ENCODE measurements around the gene RCAN3. TPM values are rescaled to one million over a fixed set of nuclear protein-coding genes. Genes with fewer than 3 reads are reported as not detected.
"Not testable (repeated sequence)": the region's sequence is repeated elsewhere in the genome, so short reads cannot be mapped to it uniquely, and the experiment has no call there.

Gene RCAN3
- total RNA-seq, 1 experiment from 2014 or later: 17.5 TPM

GRCh38 chr1:24529292-24529691 lies 26.7 kb downstream of the RCAN3 start:
- H3K36me3 ChIP-seq (ENCODE audit: control insufficient read depth, insufficient read depth, low read length); intact Hi-C loops (cut with micrococcal nuclease; ENCODE audit: unreplicated experiment); H3K4me1 ChIP-seq (ENCODE audit: control insufficient read depth, insufficient read depth, low read length); H3K27me3 ChIP-seq (ENCODE audit: control insufficient read depth, insufficient read depth, low read length); H3K27ac ChIP-seq (ENCODE audit: low read length); CTCF ChIA-PET; H3K9me3 ChIP-seq (ENCODE audit: control insufficient read depth, insufficient read depth, low read depth, low read length); ATAC-seq; DNase-seq (ENCODE audit: low read depth, low spot score); in situ Hi-C loops (cut with HindIII; ENCODE audit: low pct_unique_long_range_greater_than_20kb, low sequenced_read_pairs); BruUV-seq (replicated peaks); H3K4me3 ChIP-seq (ENCODE audit: low read depth in 2 of 2, low read length in 2 of 2): not testable (repeated sequence)
- POLR2A ChIA-PET: interaction anchor here (0.9 kb wide), 1 partner anchor 29 kb away, joined by 4 read pairs; no protein-coding TSS in a partner anchor

GRCh38 chr1:24535021-24535424 lies 32.4 kb downstream of the RCAN3 start:
- in situ Hi-C loops (cut with HindIII; ENCODE audit: low pct_unique_long_range_greater_than_20kb, low sequenced_read_pairs): no loop called here
- no peak; the same call in 1 of the 2 replicates for ATAC-seq
- BruUV-seq (replicated peaks): no TSS peak
- ChIA-PET POLR2A (no interaction called here), CTCF (no interaction called here)
- Histone ChIP-seq H3K9me3 (ENCODE audit: control insufficient read depth, insufficient read depth, low read depth, low read length) (no peaks in the 10 kb centered on the region), H3K36me3 (ENCODE audit: control insufficient read depth, insufficient read depth, low read length) (0 out of 2 replicates have a peak, but pooled peaks cover 2% of the 10 kb centered on the region), H3K4me1 (ENCODE audit: control insufficient read depth, insufficient read depth, low read length) (peaks cover 26% of the 10 kb centered on the region), H3K27ac (ENCODE audit: low read length) (no peak overlapping the region), H3K4me3 (ENCODE audit: low read depth in 2 of 2, low read length in 2 of 2) (no peak overlapping the region), H3K27me3 (ENCODE audit: control insufficient read depth, insufficient read depth, low read length) (no peaks in the 10 kb centered on the region)
- TF ChIP-seq CTCF (IDR thresholded peaks at IDR 0.05) (no peak), TCF7L2 (IDR thresholded peaks at IDR 0.05; ENCODE audit: low read depth, low read length) (no peak), POLR2AphosphoS5 (IDR thresholded peaks at IDR 0.05; ENCODE audit: low read depth, low read length) (no peak), SIN3A (IDR thresholded peaks at IDR 0.05; ENCODE audit: borderline replicate concordance, insufficient read depth, low read depth, low read length) (no peak), REST (IDR thresholded peaks at IDR 0.05; ENCODE audit: insufficient read depth in 1 of 2, low read depth in 2 of 2, low read length in 1 of 2) (no peak)
- intact Hi-C loops (cut with micrococcal nuclease; ENCODE audit: unreplicated experiment): no loop called here
- DNase-seq (ENCODE audit: low read depth, low spot score): no peak

GRCh38 chr1:24535778-24536177 lies 33.1 kb downstream of the RCAN3 start:
- no peak overlapping the region for H3K27ac ChIP-seq (ENCODE audit: low read length)
- H3K4me3 ChIP-seq (ENCODE audit: low read depth in 2 of 2, low read length in 2 of 2): no peak overlapping the region
- ChIA-PET CTCF (no interaction called here), POLR2A (no interaction called here)
- intact Hi-C loops (cut with micrococcal nuclease; ENCODE audit: unreplicated experiment): no loop called here
- no peaks in the 10 kb centered on the region for H3K9me3 ChIP-seq (ENCODE audit: control insufficient read depth, insufficient read depth, low read depth, low read length)
- TF ChIP-seq REST (IDR thresholded peaks at IDR 0.05; ENCODE audit: insufficient read depth in 1 of 2, low read depth in 2 of 2, low read length in 1 of 2) (no peak), TCF7L2 (IDR thresholded peaks at IDR 0.05; ENCODE audit: low read depth, low read length) (no peak), CTCF (IDR thresholded peaks at IDR 0.05) (no peak), POLR2AphosphoS5 (IDR thresholded peaks at IDR 0.05; ENCODE audit: low read depth, low read length) (no peak), SIN3A (IDR thresholded peaks at IDR 0.05; ENCODE audit: borderline replicate concordance, insufficient read depth, low read depth, low read length) (no peak)
- DNase-seq (ENCODE audit: low read depth, low spot score) (no peak), ATAC-seq (no peak)
- H3K27me3 ChIP-seq (ENCODE audit: control insufficient read depth, insufficient read depth, low read length): no peaks in the 10 kb centered on the region
- H3K36me3 ChIP-seq (ENCODE audit: control insufficient read depth, insufficient read depth, low read length): 0 out of 2 replicates have a peak, but pooled peaks cover 2% of the 10 kb centered on the region
- H3K4me1 ChIP-seq (ENCODE audit: control insufficient read depth, insufficient read depth, low read length): peaks cover 33% of the 10 kb centered on the region
- in situ Hi-C loops (cut with HindIII; ENCODE audit: low pct_unique_long_range_greater_than_20kb, low sequenced_read_pairs): no loop called here
- BruUV-seq (replicated peaks): no TSS peak
